GM21390 (cell line): ENCODE results near the gene CLCNKA.
"Not testable (repeated sequence)": the region's sequence is repeated elsewhere in the genome, so short reads cannot be mapped to it uniquely, and the experiment has no call there.

Experiments
- ATAC-seq: cut with Tn5 transposase; IDR thresholded peaks from one replicate; pipeline ENCODE4 v1.9.1; 2021; ENCODE audit not compliant: unreplicated experiment

Gene CLCNKA

GRCh38 chr1:16017076-16017460 lies 4.8 kb upstream of the CLCNKA start:
- no peak for ATAC-seq

- no peak for ATAC-seq
Measured at GRCh38 chr1:16017461-16018303, 4.2 kb upstream of the CLCNKA start, which contains the start of gene HSPB7. Gene HSPB7 (minus strand): TSS chr1:16018043. CDS start chr1:16017963, 80 bp downstream.

- ATAC-seq: no peak
Measured at GRCh38 chr1:16018308-16018707, 3.5 kb upstream of the CLCNKA start.

GRCh38 chr1:16018749-16019643 lies 2.8 kb upstream of the CLCNKA start:
- ATAC-seq: no peak

- no peak for ATAC-seq
Measured at GRCh38 chr1:16019644-16020277, 2.1 kb upstream of the CLCNKA start.

- ATAC-seq: no peak
Measured at GRCh38 chr1:16020325-16020724, 1.5 kb upstream of the CLCNKA start.

- ATAC-seq: not testable (repeated sequence)
Measured at GRCh38 chr1:16020878-16021277, 958 bp upstream of the CLCNKA start.

- ATAC-seq: no peak
Measured at GRCh38 chr1:16022393-16022792, 557 bp downstream of the CLCNKA start.

- no peak for ATAC-seq
Measured at GRCh38 chr1:16023050-16023653, 1.3 kb downstream of the CLCNKA start.

GRCh38 chr1:16026302-16026701 lies 4.5 kb downstream of the CLCNKA start:
- not testable (repeated sequence) for ATAC-seq

GRCh38 chr1:16026723-16027484 lies 5.1 kb downstream of the CLCNKA start:
- no peak for ATAC-seq

GRCh38 chr1:16028237-16029002 lies 6.6 kb downstream of the CLCNKA start:
- no peak for ATAC-seq

GRCh38 chr1:16029003-16029268 lies 7.1 kb downstream of the CLCNKA start:
- not testable (repeated sequence) for ATAC-seq

- no peak for ATAC-seq
Measured at GRCh38 chr1:16029288-16029687, 7.5 kb downstream of the CLCNKA start.

GRCh38 chr1:16031551-16031950 lies 9.7 kb downstream of the CLCNKA start:
- ATAC-seq: no peak

- ATAC-seq: no peak
Measured at GRCh38 chr1:16032388-16033102, 10.7 kb downstream of the CLCNKA start.

- not testable (repeated sequence) for ATAC-seq
Measured at GRCh38 chr1:16033103-16033632, 11.3 kb downstream of the CLCNKA start.

GRCh38 chr1:16036461-16036860 lies 14.6 kb downstream of the CLCNKA start:
- not testable (repeated sequence) for ATAC-seq

GRCh38 chr1:16038620-16038912 lies 16.7 kb downstream of the CLCNKA start:
- ATAC-seq: no peak
